ENCODE results near the gene ATOSA. TPM values are rescaled to one million over a fixed set of nuclear protein-coding genes. Genes with fewer than 3 reads are reported as not detected.

ATOSA gene
- total RNA-seq, 1 donor from 2014 or later: 26.8 TPM

- no peak overlapping the region for H3K4me3 ChIP-seq
- H3K9ac ChIP-seq: no peak overlapping the region
- H3K9me3 Mint-ChIP-seq: no peaks in the 10 kb centered on the region
- no peaks in the 10 kb centered on the region for H3F3A ChIP-seq (ENCODE audit: low read depth)
- no peak overlapping the region for H2AFZ ChIP-seq (replicated peaks)
- H3K4me3 Mint-ChIP-seq: no peak overlapping the region
- H3K36me3 ChIP-seq: no peaks in the 10 kb centered on the region
- H3K27me3 ChIP-seq: no peaks in the 10 kb centered on the region
- H3K4me1 ChIP-seq: no peaks in the 10 kb centered on the region
- no peak overlapping the region for H3K27ac Mint-ChIP-seq
- no peaks in the 10 kb centered on the region for H3K36me3 Mint-ChIP-seq
- no peaks in the 10 kb centered on the region for H3K4me1 Mint-ChIP-seq
- H3K27me3 Mint-ChIP-seq (ENCODE audit: insufficient read depth, low read depth): peaks cover 3% of the 10 kb centered on the region
- no peak overlapping the region for H3K4me2 ChIP-seq
- H4K20me1 ChIP-seq (ENCODE audit: low read depth): no peaks in the 10 kb centered on the region
- H3K79me2 ChIP-seq (ENCODE audit: low read depth): no peaks in the 10 kb centered on the region
- no peak overlapping the region for H3K27ac ChIP-seq
- DNase-seq (ENCODE audit: low spot score): no peak
- no peaks in the 10 kb centered on the region for H3K9me3 ChIP-seq (ENCODE audit: low read depth)
- no peak for TF ChIP-seq EZH2 (IDR thresholded peaks at IDR 0.05)
- no peak for TF ChIP-seq CTCF (IDR thresholded peaks at IDR 0.05)
- no peak for TF ChIP-seq EZH2phosphoT487 (IDR thresholded peaks at IDR 0.05)
Measured at GRCh38 chr15:52726195-52726594, 47.0 kb upstream of the ATOSA start.

GRCh38 chr15:52718551-52718950 is 39.4 kb upstream of the ATOSA start:
- H3K9me3 ChIP-seq (ENCODE audit: low read depth): no peaks in the 10 kb centered on the region
- H3K4me2 ChIP-seq: no peak overlapping the region
- Mint-ChIP-seq H3K36me3 (no peaks in the 10 kb centered on the region), H3K27ac (peak overlapping the region; percentile 72), H3K4me1 (peaks cover 9% of the 10 kb centered on the region), H3K27me3 (ENCODE audit: insufficient read depth, low read depth) (peaks cover 3% of the 10 kb centered on the region), H3K9me3 (peaks cover 3% of the 10 kb centered on the region), H3K4me3 (no peak overlapping the region)
- no peaks in the 10 kb centered on the region for H4K20me1 ChIP-seq (ENCODE audit: low read depth)
- H3F3A ChIP-seq (ENCODE audit: low read depth): no peaks in the 10 kb centered on the region
- no peak overlapping the region for H3K4me3 ChIP-seq
- H3K9ac ChIP-seq: no peak overlapping the region
- H3K36me3 ChIP-seq: no peaks in the 10 kb centered on the region
- H3K27ac ChIP-seq: no peak overlapping the region
- no peak overlapping the region for H2AFZ ChIP-seq (replicated peaks)
- H3K27me3 ChIP-seq: no peaks in the 10 kb centered on the region
- no peak for DNase-seq (ENCODE audit: low spot score)
- TF ChIP-seq EZH2 (IDR thresholded peaks at IDR 0.05) (no peak), EZH2phosphoT487 (IDR thresholded peaks at IDR 0.05) (no peak), CTCF (IDR thresholded peaks at IDR 0.05) (no peak)
- peaks cover 6% of the 10 kb centered on the region for H3K4me1 ChIP-seq
- H3K79me2 ChIP-seq (ENCODE audit: low read depth): no peaks in the 10 kb centered on the region

- Histone ChIP-seq H3K27ac (no peak overlapping the region), H3K36me3 (no peaks in the 10 kb centered on the region), H3K4me2 (no peak overlapping the region), H3K79me2 (ENCODE audit: low read depth) (no peaks in the 10 kb centered on the region), H3K4me1 (peaks cover 6% of the 10 kb centered on the region), H4K20me1 (ENCODE audit: low read depth) (no peaks in the 10 kb centered on the region), H3K27me3 (no peaks in the 10 kb centered on the region), H3K4me3 (no peak overlapping the region), H3K9ac (no peak overlapping the region), H3F3A (ENCODE audit: low read depth) (no peaks in the 10 kb centered on the region), H2AFZ (replicated peaks) (peak overlapping the region; percentile 84), H3K9me3 (ENCODE audit: low read depth) (no peaks in the 10 kb centered on the region)
- Mint-ChIP-seq H3K9me3 (peaks cover 3% of the 10 kb centered on the region), H3K4me3 (no peak overlapping the region), H3K27me3 (ENCODE audit: insufficient read depth, low read depth) (peaks cover 3% of the 10 kb centered on the region), H3K27ac (no peak overlapping the region), H3K4me1 (peaks cover 15% of the 10 kb centered on the region), H3K36me3 (no peaks in the 10 kb centered on the region)
- DNase-seq (ENCODE audit: low spot score): peak; percentile 18
- no peak for TF ChIP-seq EZH2phosphoT487 (IDR thresholded peaks at IDR 0.05)
- no peak for TF ChIP-seq EZH2 (IDR thresholded peaks at IDR 0.05)
- no peak for TF ChIP-seq CTCF (IDR thresholded peaks at IDR 0.05)
Measured at GRCh38 chr15:52717924-52718323, 38.7 kb upstream of the ATOSA start.
